ENCODE data around the gene LYST.
"Not testable (repeated sequence)": the region's sequence is repeated elsewhere in the genome, so short reads cannot be mapped to it uniquely, and the experiment has no call there.

The LYST gene

GRCh38 chr1:235628316-235629005 lies 238.2 kb downstream of the LYST start:
- no peak for DNase-seq

GRCh38 chr1:235625831-235626230 lies 240.9 kb downstream of the LYST start:
- no peak for DNase-seq

GRCh38 chr1:235625340-235625739 lies 241.4 kb downstream of the LYST start:
- no peak for DNase-seq

GRCh38 chr1:235624721-235625333 lies 241.9 kb downstream of the LYST start:
- no peak for DNase-seq

- no peak for DNase-seq
These were observed 243.5 kb downstream of the LYST start for GRCh38 chr1:235622936-235623779.

GRCh38 chr1:235619149-235619548 lies 247.6 kb downstream of the LYST start:
- DNase-seq: not testable (repeated sequence)

- no peak for DNase-seq
These were observed 248.9 kb downstream of the LYST start for GRCh38 chr1:235617808-235618207.

GRCh38 chr1:235617140-235617539 lies 249.6 kb downstream of the LYST start:
- no peak for DNase-seq

GRCh38 chr1:235614442-235614954 lies 252.2 kb downstream of the LYST start:
- no peak for DNase-seq

GRCh38 chr1:235613602-235614001 lies 253.1 kb downstream of the LYST start:
- no peak for DNase-seq

GRCh38 chr1:235612761-235613160 lies 253.9 kb downstream of the LYST start:
- no peak for DNase-seq

Measured in NCI-H774 (cell line).